Measurements from ENCODE around the gene TRIM52. TPM values are rescaled to one million over a fixed set of nuclear protein-coding genes. Genes with fewer than 3 reads are reported as not detected.
"Not testable (repeated sequence)": the region's sequence is repeated elsewhere in the genome, so short reads cannot be mapped to it uniquely, and the experiment has no call there.

TRIM52 gene
- total RNA-seq, 2 donors from 2014 or later, result 9.8 to 13.5 TPM

- no peak for TF ChIP-seq CTCF (IDR thresholded peaks at IDR 0.05)
- peaks cover 7% of the 10 kb centered on the region for H3K4me1 ChIP-seq
- no peak for DNase-seq
- intact Hi-C loops (cut with DNase I), result no loop called here
- H3K27me3 ChIP-seq, result no peaks in the 10 kb centered on the region
- H3K4me3 ChIP-seq, result no peak overlapping the region
- no peaks in the 10 kb centered on the region for H3K9me3 ChIP-seq
- H3K9ac ChIP-seq (ENCODE audit: low read depth in 2 of 2, low read length in 2 of 2), result no peak overlapping the region
- H3K27ac ChIP-seq, result no peak overlapping the region
- H3K36me3 ChIP-seq, result no peaks in the 10 kb centered on the region
Observed at GRCh38 chr5:181212934-181213333, 48.0 kb downstream of the TRIM52 start.

- Histone ChIP-seq H3K9me3 (no peaks in the 10 kb centered on the region), H3K36me3 (no peaks in the 10 kb centered on the region), H3K4me3 (no peak overlapping the region), H3K9ac (ENCODE audit: low read depth in 2 of 2, low read length in 2 of 2) (no peak overlapping the region), H3K27ac (no peak overlapping the region), H3K27me3 (no peaks in the 10 kb centered on the region), H3K4me1 (peaks cover under 1% of the 10 kb centered on the region)
- no peak for TF ChIP-seq CTCF (IDR thresholded peaks at IDR 0.05)
- intact Hi-C loops (cut with DNase I), result no loop called here
- no peak for DNase-seq
Observed at GRCh38 chr5:181212080-181212479, 48.9 kb downstream of the TRIM52 start.

- TF ChIP-seq CTCF (IDR thresholded peaks at IDR 0.05), result no peak
- Histone ChIP-seq H3K36me3 (no peaks in the 10 kb centered on the region), H3K9ac (ENCODE audit: low read depth in 2 of 2, low read length in 2 of 2) (no peak overlapping the region), H3K27me3 (no peaks in the 10 kb centered on the region), H3K4me3 (no peak overlapping the region), H3K9me3 (no peaks in the 10 kb centered on the region), H3K4me1 (no peaks in the 10 kb centered on the region), H3K27ac (no peak overlapping the region)
- DNase-seq, result no peak
- intact Hi-C loops (cut with DNase I), result no loop called here
Observed at GRCh38 chr5:181211208-181211607, 49.7 kb downstream of the TRIM52 start.

- DNase-seq; H3K4me1 ChIP-seq; H3K36me3 ChIP-seq; H3K27ac ChIP-seq; H3K4me3 ChIP-seq; intact Hi-C loops (cut with DNase I); H3K9ac ChIP-seq (ENCODE audit: low read depth in 2 of 2, low read length in 2 of 2); H3K9me3 ChIP-seq; H3K27me3 ChIP-seq: not testable (repeated sequence)
Observed at GRCh38 chr5:181210698-181211097, 50.2 kb downstream of the TRIM52 start.

GRCh38 chr5:181210148-181210547 is 50.8 kb downstream of the TRIM52 start:
- H3K27me3 ChIP-seq; H3K9ac ChIP-seq (ENCODE audit: low read depth in 2 of 2, low read length in 2 of 2); H3K36me3 ChIP-seq; intact Hi-C loops (cut with DNase I); DNase-seq; H3K4me1 ChIP-seq; H3K4me3 ChIP-seq; H3K9me3 ChIP-seq; H3K27ac ChIP-seq: not testable (repeated sequence)

- H3K36me3 ChIP-seq; DNase-seq; H3K4me1 ChIP-seq; H3K9me3 ChIP-seq; intact Hi-C loops (cut with DNase I); H3K27ac ChIP-seq; H3K4me3 ChIP-seq; H3K27me3 ChIP-seq; H3K9ac ChIP-seq (ENCODE audit: low read depth in 2 of 2, low read length in 2 of 2): not testable (repeated sequence)
Observed at GRCh38 chr5:181209006-181209405, 51.9 kb downstream of the TRIM52 start.

GRCh38 chr5:181207960-181208253 is 53.0 kb downstream of the TRIM52 start:
- H3K36me3 ChIP-seq, result no peaks in the 10 kb centered on the region
- no peaks in the 10 kb centered on the region for H3K27me3 ChIP-seq
- no peak overlapping the region for H3K4me3 ChIP-seq
- peaks cover 5% of the 10 kb centered on the region for H3K4me1 ChIP-seq
- TF ChIP-seq CTCF (IDR thresholded peaks at IDR 0.05), result no peak
- intact Hi-C loops (cut with DNase I), result no loop called here
- no peak overlapping the region for H3K27ac ChIP-seq
- no peak for DNase-seq
- no peak overlapping the region for H3K9ac ChIP-seq (ENCODE audit: low read depth in 2 of 2, low read length in 2 of 2)
- H3K9me3 ChIP-seq, result no peaks in the 10 kb centered on the region
